H9 (cell line): Measurements from ENCODE around the gene OPHN1. TPM values are rescaled to one million over a fixed set of nuclear protein-coding genes. Genes with fewer than 3 reads are reported as not detected.

Experiments used
- DNase-seq: peaks from one replicate; pipeline ENCODE4 v3.0.0-alpha.2; 2017
- H2AFZ ChIP-seq: one replicate; pipeline ENCODE4 v1.6.1; 2013; ENCODE audit warnings: mild to moderate bottlenecking, low read length, control low read depth, moderate library complexity
- H2AK5ac ChIP-seq: 2 replicates; pipeline ENCODE4 v1.6.1; 2013; ENCODE audit warnings: low read length, control low read depth, mixed read lengths; ENCODE audit not compliant: insufficient read length
- H2BK120ac ChIP-seq: one replicate; pipeline ENCODE4 v1.6.1; 2013; ENCODE audit warnings: low read depth, mild to moderate bottlenecking, low read length, control low read depth, inconsistent platforms; ENCODE audit not compliant: poor library complexity, severe bottlenecking
- H2BK12ac ChIP-seq: 2 replicates; pipeline ENCODE4 v1.6.1; 2013; ENCODE audit warnings: low read length, control low read depth, mixed read lengths, low read depth; ENCODE audit not compliant: insufficient read length
- H2BK15ac ChIP-seq: 2 replicates; pipeline ENCODE4 v1.6.1; 2013; ENCODE audit warnings: low read depth, low read length, control low read depth
- H2BK20ac ChIP-seq: one replicate; pipeline ENCODE4 v1.6.1; 2013; ENCODE audit warnings: low read depth, mild to moderate bottlenecking, low read length, control low read depth, inconsistent platforms; ENCODE audit not compliant: poor library complexity, severe bottlenecking
- H2BK5ac ChIP-seq: 2 replicates; pipeline ENCODE4 v1.6.1; 2013; ENCODE audit warnings: low read length, control low read depth, mixed read lengths; ENCODE audit not compliant: insufficient read length
- H3K14ac ChIP-seq: 2 replicates; pipeline ENCODE4 v1.6.1; 2013; ENCODE audit warnings: low read length, control low read depth; ENCODE audit not compliant: insufficient read depth
- H3K18ac ChIP-seq: 2 replicates; pipeline ENCODE4 v1.6.1; 2013; ENCODE audit warnings: low read depth, mild to moderate bottlenecking, mixed read lengths, low read length, control low read depth; ENCODE audit not compliant: insufficient read length
- H3K23ac ChIP-seq: 2 replicates; pipeline ENCODE4 v1.6.1; 2013; ENCODE audit warnings: low read length, control low read depth, mixed read lengths, low read depth; ENCODE audit not compliant: insufficient read length
- H3K23me2 ChIP-seq: 2 replicates; pipeline ENCODE4 v1.6.1; 2013; ENCODE audit warnings: low read depth, mild to moderate bottlenecking, mixed read lengths, low read length, control low read depth; ENCODE audit not compliant: insufficient read length, poor library complexity, severe bottlenecking
- H3K27ac ChIP-seq: 2 replicates; pipeline ENCODE4 v1.5.1; 2013; ENCODE audit warnings: low read length, control low read depth, mixed read lengths, low read depth; ENCODE audit not compliant: insufficient read length
- H3K27me3 ChIP-seq: 2 replicates; pipeline ENCODE4 v1.6.1; 2013; ENCODE audit warnings: low read length, control low read depth, inconsistent platforms; ENCODE audit not compliant: insufficient read depth
- H3K4ac ChIP-seq: 2 replicates; pipeline ENCODE4 v1.6.1; 2013; ENCODE audit warnings: low read depth, mild to moderate bottlenecking, control low read depth, inconsistent platforms, low read length, moderate library complexity
- H3K4me1 ChIP-seq: 2 replicates; pipeline ENCODE4 v1.6.1; 2013; ENCODE audit warnings: low read length, control low read depth, inconsistent platforms; ENCODE audit not compliant: insufficient read depth
- H3K4me2 ChIP-seq: 2 replicates; pipeline ENCODE4 v1.6.1; 2013; ENCODE audit warnings: low read length, control low read depth, mixed read lengths; ENCODE audit not compliant: insufficient read length, insufficient read depth
- H3K56ac ChIP-seq: 2 replicates; pipeline ENCODE4 v1.6.1; 2013; ENCODE audit warnings: low read depth, mild to moderate bottlenecking, mixed read lengths, low read length, control low read depth; ENCODE audit not compliant: insufficient read length
- H3K79me1 ChIP-seq: 2 replicates; pipeline ENCODE4 v1.6.1; 2013; ENCODE audit warnings: low read depth, mild to moderate bottlenecking, moderate library complexity, low read length, control low read depth, inconsistent platforms; ENCODE audit not compliant: insufficient read depth, poor library complexity, severe bottlenecking
- H3K79me2 ChIP-seq: 2 replicates; pipeline ENCODE4 v1.6.1; 2013; ENCODE audit warnings: low read length, control low read depth, inconsistent platforms; ENCODE audit not compliant: insufficient read depth
- H3K9ac ChIP-seq: 2 replicates; pipeline ENCODE4 v1.6.1; 2013; ENCODE audit warnings: low read length, control low read depth, mixed read lengths; ENCODE audit not compliant: insufficient read length; ENCODE audit errors: extremely low read depth
- H3K9me3 ChIP-seq: one replicate; pipeline ENCODE4 v1.6.1; 2013; ENCODE audit warnings: low read depth, low read length, inconsistent platforms; ENCODE audit not compliant: control insufficient read depth
- H3T11ph ChIP-seq: one replicate; pipeline ENCODE4 v1.6.1; 2013; ENCODE audit warnings: mild to moderate bottlenecking, low read length, control low read depth, inconsistent platforms
- H4K20me1 ChIP-seq: one replicate; pipeline ENCODE4 v1.6.1; 2013; ENCODE audit not compliant: control insufficient read depth, insufficient read length, insufficient read depth
- H4K5ac ChIP-seq: 2 replicates; pipeline ENCODE4 v1.6.1; 2013; ENCODE audit warnings: low read depth, mild to moderate bottlenecking, mixed read lengths, low read length, control low read depth; ENCODE audit not compliant: insufficient read length
- H4K8ac ChIP-seq: replicated peaks from 2 replicates; pipeline ENCODE4 v1.6.1; 2013; ENCODE audit warnings: low read length, control low read depth, mixed read lengths, low read depth; ENCODE audit not compliant: insufficient read length
- H4K91ac ChIP-seq: 2 replicates; pipeline ENCODE4 v1.6.1; 2013; ENCODE audit warnings: low read depth, mild to moderate bottlenecking, moderate library complexity, mixed read lengths, low read length, control low read depth; ENCODE audit not compliant: insufficient read length
- H3K27ac Mint-ChIP-seq, 3 experiments: 2 replicates in 2 of 3; 3 replicates in 1 of 3; pipeline ENCODE4 v1.8.0; 2020 to 2021; ENCODE audit warnings: mixed read lengths in 3 of 3, mild to moderate bottlenecking in 1 of 3, moderate library complexity in 1 of 3
- H3K27me3 Mint-ChIP-seq: 2 replicates; pipeline ENCODE4 v1.8.0; 2021; ENCODE audit warnings: low read depth, mild to moderate bottlenecking, moderate library complexity, mixed read lengths
- H3K36me3 Mint-ChIP-seq, 3 experiments: 2 replicates in 2 of 3; 3 replicates in 1 of 3; pipeline ENCODE4 v1.8.0; 2020 to 2021; ENCODE audit warnings: low read depth in 3 of 3, mixed read lengths in 3 of 3; ENCODE audit not compliant: insufficient read depth in 1 of 3
- H3K4me1 Mint-ChIP-seq, 2 experiments: 2 replicates each; pipeline ENCODE4 v1.8.0; 2020; ENCODE audit warnings: mixed read lengths in 2 of 2
- H3K4me3 Mint-ChIP-seq, 2 experiments: 2 replicates in 1 of 2; 3 replicates in 1 of 2; pipeline ENCODE4 v1.8.0; 2020 to 2021; ENCODE audit warnings: mild to moderate bottlenecking in 2 of 2, mixed read lengths in 2 of 2, moderate library complexity in 1 of 2
- H3K9me3 Mint-ChIP-seq, 2 experiments: 2 replicates in 1 of 2; 3 replicates in 1 of 2; pipeline ENCODE4 v1.8.0; 2020; ENCODE audit warnings: mild to moderate bottlenecking in 2 of 2, mixed read lengths in 2 of 2, moderate library complexity in 1 of 2
- WGBS: extraction: QIAGEN DNeasy Blood & Tissue Kit; methylation state at CpG from one replicate; pipeline ENCODE4 v1.1.7; 2013; ENCODE audit warnings: missing lambda C conversion rate, low lambda C conversion rate, mixed read lengths; ENCODE audit not compliant: insufficient read length; ENCODE audit errors: extremely low coverage; 5-methylcytosine and 5-hydroxymethylcytosine counted together
- total RNA-seq: library from RNA; stranded (reverse); gene quantifications from 2 replicates; pipeline ENCODE4 v1.2.1, GENCODE V29; 2021
- TF ChIP-seq, protein P1 (sequence below): fragments of 200-600 bp; sonication (generic); conservative IDR thresholded peaks from 3 replicates; pipeline ENCODE4 v1.8.0; 2021; ENCODE audit warnings: antibody characterized with exemption, mild to moderate bottlenecking

OPHN1 gene
- total RNA-seq, 1 experiment from 2014 or later, result 1.5 TPM

GRCh38 chrX:68018248-68019203 lies 414.8 kb downstream of the OPHN1 start:
- H3K23ac ChIP-seq, result no peak overlapping the region
- no CpG with 5 or more reads among the region's 9 CpGs for WGBS

More at GRCh38 chrX:68018248-68019203, 414.8 kb downstream of the OPHN1 start:
- no peak overlapping the region for H2BK15ac ChIP-seq
- peak; percentile 68 for DNase-seq
- no peaks in the 10 kb centered on the region for H3K27me3 ChIP-seq
- no peak overlapping the region for H3T11ph ChIP-seq
- Mint-ChIP-seq H3K4me1 (peaks cover 2 to 6% of the 10 kb centered on the region in 2 experiments; a peak in 2 of 4 replicates), H3K27ac (no peak overlapping the region; a peak in 1 of 7 replicates), H3K4me3 (no peak overlapping the region), H3K27me3 (peaks cover 4% of the 10 kb centered on the region), H3K36me3 (peaks cover 3 to 7% (median 5%) of the 10 kb centered on the region in 3 experiments; a peak in 5 of 7 replicates), H3K9me3 (peaks cover 52 to 69% of the 10 kb centered on the region in 2 experiments)
- no peak overlapping the region for H2BK12ac ChIP-seq
- H2BK20ac ChIP-seq, result no peak overlapping the region
- H2AK5ac ChIP-seq, result no peak overlapping the region
- H3K79me1 ChIP-seq, result no peaks in the 10 kb centered on the region
- H3K4ac ChIP-seq, result no peak overlapping the region
- H2BK5ac ChIP-seq, result no peak overlapping the region
- no peaks in the 10 kb centered on the region for H4K20me1 ChIP-seq
- H3K9ac ChIP-seq, result no peak overlapping the region
- no peak overlapping the region for H2AFZ ChIP-seq
- H3K9me3 ChIP-seq, result peaks cover 25% of the 10 kb centered on the region
- H4K91ac ChIP-seq, result no peak overlapping the region
- TF ChIP-seq, protein P1, sequence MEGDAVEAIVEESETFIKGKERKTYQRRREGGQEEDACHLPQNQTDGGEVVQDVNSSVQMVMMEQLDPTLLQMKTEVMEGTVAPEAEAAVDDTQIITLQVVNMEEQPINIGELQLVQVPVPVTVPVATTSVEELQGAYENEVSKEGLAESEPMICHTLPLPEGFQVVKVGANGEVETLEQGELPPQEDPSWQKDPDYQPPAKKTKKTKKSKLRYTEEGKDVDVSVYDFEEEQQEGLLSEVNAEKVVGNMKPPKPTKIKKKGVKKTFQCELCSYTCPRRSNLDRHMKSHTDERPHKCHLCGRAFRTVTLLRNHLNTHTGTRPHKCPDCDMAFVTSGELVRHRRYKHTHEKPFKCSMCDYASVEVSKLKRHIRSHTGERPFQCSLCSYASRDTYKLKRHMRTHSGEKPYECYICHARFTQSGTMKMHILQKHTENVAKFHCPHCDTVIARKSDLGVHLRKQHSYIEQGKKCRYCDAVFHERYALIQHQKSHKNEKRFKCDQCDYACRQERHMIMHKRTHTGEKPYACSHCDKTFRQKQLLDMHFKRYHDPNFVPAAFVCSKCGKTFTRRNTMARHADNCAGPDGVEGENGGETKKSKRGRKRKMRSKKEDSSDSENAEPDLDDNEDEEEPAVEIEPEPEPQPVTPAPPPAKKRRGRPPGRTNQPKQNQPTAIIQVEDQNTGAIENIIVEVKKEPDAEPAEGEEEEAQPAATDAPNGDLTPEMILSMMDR, result peak; percentile 73
- H3K23me2 ChIP-seq, result no peaks in the 10 kb centered on the region
- no peak overlapping the region for H3K14ac ChIP-seq
- no peak overlapping the region for H3K56ac ChIP-seq
- no peak overlapping the region for H3K4me2 ChIP-seq
- no peaks in the 10 kb centered on the region for H3K4me1 ChIP-seq
- H3K18ac ChIP-seq, result no peak overlapping the region
- no peak overlapping the region for H4K5ac ChIP-seq
- H3K79me2 ChIP-seq, result no peaks in the 10 kb centered on the region
- H3K27ac ChIP-seq, result no peak overlapping the region
- no peak overlapping the region for H4K8ac ChIP-seq
- H2BK120ac ChIP-seq, result no peak overlapping the region
